ACC112 (cell line): ENCODE results near the gene ZNF684.
"Not testable (repeated sequence)": the region's sequence is repeated elsewhere in the genome, so short reads cannot be mapped to it uniquely, and the experiment has no call there.

Experiments used
- H2AFZ ChIP-seq: fragments of 200-600 bp; sonication (generic); one replicate; pipeline ENCODE4 v1.6.0; 2017; ENCODE audit warnings: antibody characterized with exemption, low read length; ENCODE audit not compliant: unreplicated experiment
- H3K27ac ChIP-seq: fragments of 200-600 bp; sonication (generic); 2 replicates; pipeline ENCODE4 v1.5.1; 2014; ENCODE audit warnings: low read depth, mild to moderate bottlenecking, antibody characterized with exemption, low read length, moderate library complexity
- H3K27me3 ChIP-seq: fragments of 200-600 bp; sonication (generic); 2 replicates; pipeline ENCODE4 v1.6.1; 2014; ENCODE audit warnings: mild to moderate bottlenecking, antibody characterized with exemption, low read length, moderate library complexity, mixed read lengths; ENCODE audit not compliant: insufficient read depth
- H3K36me3 ChIP-seq: fragments of 200-600 bp; sonication (generic); 2 replicates; pipeline ENCODE4 v1.6.1; 2016; ENCODE audit warnings: mild to moderate bottlenecking, antibody characterized with exemption, low read length, moderate library complexity, mixed read lengths; ENCODE audit not compliant: insufficient read depth
- H3K4me1 ChIP-seq: fragments of 200-600 bp; sonication (generic); one replicate; pipeline ENCODE4 v1.6.1; 2016; ENCODE audit warnings: low read length, mixed read lengths; ENCODE audit not compliant: insufficient read depth, unreplicated experiment, control insufficient read depth
- H3K4me3 ChIP-seq: fragments of 200-600 bp; sonication (generic); 2 replicates; pipeline ENCODE4 v1.5.1; 2014; ENCODE audit warnings: mild to moderate bottlenecking, low read depth, low read length
- H3K79me2 ChIP-seq: fragments of 200-600 bp; sonication (generic); one replicate; pipeline ENCODE4 v1.6.0; 2016; ENCODE audit warnings: low read length; ENCODE audit not compliant: control insufficient read depth, unreplicated experiment, insufficient read depth

The ZNF684 gene

DNA sequence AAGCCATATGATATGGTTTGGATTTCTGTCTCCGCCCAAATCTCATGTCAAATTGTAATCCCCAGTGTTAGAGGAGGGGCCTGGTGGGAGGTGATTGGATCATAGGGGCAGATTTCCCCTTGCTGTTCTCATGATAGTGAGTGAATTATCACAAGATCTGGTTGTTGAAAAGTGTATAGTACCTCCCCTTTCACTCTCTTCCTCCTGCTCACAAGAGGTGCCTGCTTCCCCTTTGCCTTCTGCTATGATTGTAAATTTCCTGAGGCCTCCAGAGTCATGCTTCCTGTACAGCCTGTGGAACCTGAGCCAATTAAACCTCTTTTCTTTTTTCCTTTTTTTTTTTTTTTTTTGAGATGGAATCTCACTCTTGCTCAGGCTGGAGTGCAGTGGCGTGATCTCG is 43.4 kb downstream of the ZNF684 start:
- H3K27ac ChIP-seq, H2AFZ ChIP-seq, H3K79me2 ChIP-seq, H3K4me3 ChIP-seq, H3K36me3 ChIP-seq, H3K4me1 ChIP-seq, H3K27me3 ChIP-seq: not testable (repeated sequence)

GRCh38 chr1:40575336-40575735 is 43.9 kb downstream of the ZNF684 start:
- Histone ChIP-seq H3K79me2 (no peaks in the 10 kb centered on the region), H3K27ac (no peak overlapping the region), H3K4me3 (no peak overlapping the region), H2AFZ (no peak overlapping the region), H3K4me1 (no peaks in the 10 kb centered on the region), H3K27me3 (no peaks in the 10 kb centered on the region), H3K36me3 (no peaks in the 10 kb centered on the region)

DNA sequence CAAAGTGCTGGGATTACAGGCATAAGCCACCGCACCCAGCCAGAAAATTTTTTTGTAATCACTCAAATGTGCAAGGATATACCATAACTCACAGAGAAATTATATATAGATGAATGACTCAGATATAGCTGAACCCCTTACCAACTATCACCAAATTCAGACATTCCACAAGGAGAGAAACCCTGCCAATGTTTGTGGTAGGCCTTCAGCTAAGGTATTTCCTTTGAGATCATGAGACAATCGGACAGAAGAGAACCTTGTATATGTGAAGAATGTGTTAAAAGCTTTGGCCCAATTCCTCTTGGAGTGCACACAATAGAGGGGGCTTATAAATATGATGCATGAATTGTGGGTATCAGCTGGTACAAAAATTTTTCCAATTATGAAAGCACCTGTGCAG is 50.7 kb downstream of the ZNF684 start:
- Histone ChIP-seq H3K36me3 (no peaks in the 10 kb centered on the region), H3K27me3 (peaks cover 9% of the 10 kb centered on the region; the same call in 1 of the 2 replicates), H3K4me3 (no peak overlapping the region), H3K79me2 (no peaks in the 10 kb centered on the region), H3K4me1 (peaks cover 10% of the 10 kb centered on the region), H2AFZ (no peak overlapping the region), H3K27ac (no peak overlapping the region)

DNA sequence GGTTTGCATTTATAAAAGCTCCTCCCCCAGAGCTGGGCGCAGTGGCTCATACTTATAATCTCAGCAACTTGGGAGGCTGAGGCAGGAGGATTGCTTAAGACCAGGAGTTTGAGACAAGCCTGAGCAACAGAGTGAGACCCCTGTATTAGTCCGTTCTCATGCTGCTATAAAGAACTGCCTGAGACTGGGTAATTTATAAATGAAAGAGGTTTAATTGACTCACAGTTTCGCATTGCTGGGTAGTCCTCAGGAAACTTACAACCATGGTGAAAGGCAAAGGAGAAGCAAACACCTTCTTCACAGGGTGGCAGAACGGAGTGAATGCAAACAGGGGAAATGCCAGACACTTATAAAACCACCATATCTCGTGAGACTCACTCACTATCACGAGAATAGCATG is 52.5 kb downstream of the ZNF684 start:
- Histone ChIP-seq H3K27me3 (peaks cover 20% of the 10 kb centered on the region), H3K4me3 (no peak overlapping the region), H3K27ac (no peak overlapping the region), H3K79me2 (no peaks in the 10 kb centered on the region), H3K4me1 (peaks cover 10% of the 10 kb centered on the region), H2AFZ (no peak overlapping the region), H3K36me3 (no peaks in the 10 kb centered on the region)

- Histone ChIP-seq H3K4me1 (peaks cover 3% of the 10 kb centered on the region), H3K4me3 (no peak overlapping the region), H3K79me2 (no peaks in the 10 kb centered on the region), H2AFZ (no peak overlapping the region), H3K27me3 (peaks cover 20% of the 10 kb centered on the region), H3K27ac (no peak overlapping the region), H3K36me3 (no peaks in the 10 kb centered on the region)
Observed at GRCh38 chr1:40588586-40588985, 57.1 kb downstream of the ZNF684 start.

DNA sequence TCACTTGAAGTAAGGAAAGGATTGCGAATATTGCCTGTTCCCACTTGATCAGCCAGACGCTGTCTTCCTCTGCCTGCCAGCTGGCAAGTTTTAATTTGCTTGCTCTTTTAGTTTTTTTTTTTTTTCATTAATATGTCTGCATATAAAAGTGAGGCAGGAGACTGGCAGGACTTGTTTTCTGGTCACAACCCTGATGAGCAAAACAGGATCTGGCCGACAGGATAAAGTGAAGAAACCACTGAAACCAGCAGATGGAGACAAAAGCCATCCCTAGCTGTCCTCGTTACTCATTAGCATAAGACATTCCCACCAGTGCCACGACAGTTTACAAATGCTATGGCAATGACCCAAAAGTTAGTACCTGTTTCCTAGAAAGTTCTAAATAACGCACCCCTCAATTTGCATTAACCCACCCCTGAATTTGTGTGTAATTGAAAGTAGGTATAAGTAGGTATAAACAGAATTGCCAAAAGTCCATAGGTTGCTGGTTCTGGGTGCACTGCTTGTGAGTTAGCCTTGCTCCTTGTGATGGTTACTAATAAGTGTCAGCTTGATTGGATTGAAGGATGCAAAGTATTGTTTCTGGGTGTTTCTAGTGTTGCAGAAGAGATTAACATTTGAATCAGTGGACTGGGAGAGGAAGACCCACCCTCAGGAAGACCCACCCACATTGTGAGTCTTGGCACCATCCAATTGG is 60.8 kb downstream of the ZNF684 start:
- Histone ChIP-seq H3K27me3 (peaks cover 14% of the 10 kb centered on the region), H3K4me3 (no peak overlapping the region), H3K4me1 (no peaks in the 10 kb centered on the region), H3K36me3 (no peaks in the 10 kb centered on the region), H2AFZ (no peak overlapping the region), H3K27ac (no peak overlapping the region), H3K79me2 (no peaks in the 10 kb centered on the region)

DNA sequence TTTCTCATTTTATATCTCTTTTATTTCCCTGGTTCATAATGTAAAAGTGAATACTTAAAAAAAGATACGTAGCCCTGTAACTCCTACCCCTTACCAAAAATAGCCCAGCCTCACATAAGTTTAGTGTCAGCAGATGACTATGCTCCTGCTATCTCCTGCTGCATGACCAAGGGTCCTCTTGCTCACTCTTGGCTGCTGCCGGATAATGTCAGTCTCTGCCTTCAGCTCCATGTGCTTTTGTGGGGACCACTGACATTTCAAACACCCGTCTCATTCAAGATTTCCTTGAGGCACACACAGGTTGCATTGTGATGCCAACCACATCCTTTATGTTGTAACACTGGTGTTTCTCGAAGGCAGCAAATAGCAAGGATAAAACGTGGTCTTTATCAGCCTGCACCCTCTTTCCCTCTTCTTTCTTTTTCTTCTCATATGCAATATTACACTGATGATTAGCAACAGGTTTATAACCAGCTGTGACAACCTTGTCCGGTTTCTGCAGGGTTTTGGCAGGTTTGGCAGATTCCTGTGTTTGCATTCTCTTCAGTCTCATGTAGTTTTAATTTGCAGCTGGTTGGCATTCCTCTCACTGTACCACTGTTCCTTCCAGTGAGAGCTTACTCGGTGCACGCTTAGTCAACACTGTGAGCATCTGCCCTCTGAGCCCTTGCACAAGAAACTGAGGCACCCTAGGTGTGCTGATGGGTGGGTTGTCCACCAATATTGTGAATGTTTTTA is 62.2 kb downstream of the ZNF684 start:
- no peak overlapping the region for H3K27ac ChIP-seq
- peaks cover 13% of the 10 kb centered on the region for H3K27me3 ChIP-seq
- H3K79me2 ChIP-seq = no peaks in the 10 kb centered on the region
- no peaks in the 10 kb centered on the region for H3K36me3 ChIP-seq
- no peak overlapping the region for H2AFZ ChIP-seq
- no peak overlapping the region for H3K4me3 ChIP-seq
- no peaks in the 10 kb centered on the region for H3K4me1 ChIP-seq

DNA sequence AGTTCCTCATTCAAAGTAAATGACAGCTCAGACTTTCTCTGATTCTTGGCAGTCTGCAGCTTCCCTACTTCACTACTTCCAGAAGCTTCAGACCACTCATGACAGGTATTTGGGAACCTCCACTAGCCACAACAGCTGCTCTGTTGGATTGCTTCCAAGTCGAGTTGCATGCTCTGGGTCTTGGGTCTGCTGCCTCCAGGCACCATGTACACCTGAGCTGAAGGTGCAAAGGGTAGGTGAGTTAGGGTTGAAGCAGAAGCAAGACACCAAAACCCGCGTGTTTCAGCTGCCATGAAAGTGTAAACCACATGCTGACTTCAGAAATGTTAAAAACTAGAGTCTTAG is 62.7 kb downstream of the ZNF684 start:
- Histone ChIP-seq H3K27ac (no peak overlapping the region), H3K36me3 (no peaks in the 10 kb centered on the region), H3K4me3 (no peak overlapping the region), H3K27me3 (peaks cover 16% of the 10 kb centered on the region), H3K4me1 (no peaks in the 10 kb centered on the region), H2AFZ (no peak overlapping the region), H3K79me2 (no peaks in the 10 kb centered on the region)

GRCh38 chr1:40595623-40596022 is 64.2 kb downstream of the ZNF684 start:
- H3K4me3 ChIP-seq = no peak overlapping the region
- H2AFZ ChIP-seq = no peak overlapping the region
- H3K27ac ChIP-seq = no peak overlapping the region
- peaks cover 30% of the 10 kb centered on the region for H3K27me3 ChIP-seq
- no peaks in the 10 kb centered on the region for H3K4me1 ChIP-seq
- H3K36me3 ChIP-seq = no peaks in the 10 kb centered on the region
- H3K79me2 ChIP-seq = no peaks in the 10 kb centered on the region
